Measurements from ENCODE around the gene CCDC192. TPM values are rescaled to one million over a fixed set of nuclear protein-coding genes. Genes with fewer than 3 reads are reported as not detected.

CCDC192 gene
- polyA plus RNA-seq, 1 donor from 2014 or later, result not detected

- H3K9me3 ChIP-seq (ENCODE audit: low read length), result no peaks in the 10 kb centered on the region
- no peak overlapping the region for H3K27ac ChIP-seq (ENCODE audit: low read length)
- H4K20me1 ChIP-seq (ENCODE audit: insufficient read depth), result no peaks in the 10 kb centered on the region
- H2AFZ ChIP-seq (ENCODE audit: low read depth, low read length), result no peak overlapping the region
- no peak overlapping the region for H3K4me3 ChIP-seq (ENCODE audit: low read length)
- H3K36me3 ChIP-seq (ENCODE audit: insufficient read depth, low read length), result no peaks in the 10 kb centered on the region
- no peak overlapping the region for H3K4me2 ChIP-seq (ENCODE audit: low read length)
- no peaks in the 10 kb centered on the region for H3F3A ChIP-seq (ENCODE audit: insufficient read depth, low read length, poor library complexity, severe bottlenecking)
- no peaks in the 10 kb centered on the region for H3K9me2 ChIP-seq (ENCODE audit: insufficient read depth, low read length)
- H3K9ac ChIP-seq (ENCODE audit: low read length), result no peak overlapping the region
- H3K27me3 ChIP-seq (ENCODE audit: insufficient read depth, low read depth, low read length), result no peaks in the 10 kb centered on the region
- TF ChIP-seq POLR2AphosphoS5 (IDR thresholded peaks at IDR 0.05) (no peak), RAD21 (conservative IDR thresholded peaks at IDR 0.05) (no peak), TAF1 (IDR thresholded peaks at IDR 0.05; ENCODE audit: low read depth) (no peak), MXI1 (conservative IDR thresholded peaks at IDR 0.05; ENCODE audit: poor library complexity, severe bottlenecking) (no peak), EP300 (conservative IDR thresholded peaks at IDR 0.05; ENCODE audit: poor library complexity, severe bottlenecking) (no peak), REST (IDR thresholded peaks at IDR 0.05; ENCODE audit: borderline replicate concordance) (no peak), SMC3 (conservative IDR thresholded peaks at IDR 0.05; ENCODE audit: poor library complexity) (no peak), EZH2 (IDR thresholded peaks at IDR 0.05; ENCODE audit: borderline replicate concordance, insufficient read depth, low read length, poor library complexity, severe bottlenecking) (no peak), CTCF (IDR thresholded peaks at IDR 0.05; ENCODE audit: poor library complexity, severe bottlenecking) (no peak)
- H3K79me2 ChIP-seq (replicated peaks; ENCODE audit: insufficient read depth, low read length), result no peaks in the 10 kb centered on the region
These were observed 248.6 kb downstream of the CCDC192 start for GRCh38 chr5:127951791-127952190.

GRCh38 chr5:127957183-127957582 is 254.0 kb downstream of the CCDC192 start:
- Histone ChIP-seq H3K9me3 (ENCODE audit: low read length) (no peaks in the 10 kb centered on the region), H3F3A (ENCODE audit: insufficient read depth, low read length, poor library complexity, severe bottlenecking) (no peaks in the 10 kb centered on the region), H3K27ac (ENCODE audit: low read length) (no peak overlapping the region), H3K36me3 (ENCODE audit: insufficient read depth, low read length) (no peaks in the 10 kb centered on the region), H3K27me3 (ENCODE audit: insufficient read depth, low read depth, low read length) (no peaks in the 10 kb centered on the region), H3K79me2 (replicated peaks; ENCODE audit: insufficient read depth, low read length) (no peaks in the 10 kb centered on the region), H3K9ac (ENCODE audit: low read length) (no peak overlapping the region), H3K4me3 (ENCODE audit: low read length) (no peak overlapping the region), H4K20me1 (ENCODE audit: insufficient read depth) (no peaks in the 10 kb centered on the region), H2AFZ (ENCODE audit: low read depth, low read length) (no peak overlapping the region), H3K9me2 (ENCODE audit: insufficient read depth, low read length) (no peaks in the 10 kb centered on the region), H3K4me2 (ENCODE audit: low read length) (no peak overlapping the region)
- no peak for TF ChIP-seq RAD21 (conservative IDR thresholded peaks at IDR 0.05)
- no peak for TF ChIP-seq CTCF (IDR thresholded peaks at IDR 0.05; ENCODE audit: poor library complexity, severe bottlenecking)
- TF ChIP-seq EZH2 (IDR thresholded peaks at IDR 0.05; ENCODE audit: borderline replicate concordance, insufficient read depth, low read length, poor library complexity, severe bottlenecking), result no peak
- no peak for TF ChIP-seq EP300 (conservative IDR thresholded peaks at IDR 0.05; ENCODE audit: poor library complexity, severe bottlenecking)

Data from neural cell (in vitro differentiated cells).